Adipose tissue (tissue), 3 donors: ENCODE measurements around the gene MCTP1. TPM values are rescaled to one million over a fixed set of nuclear protein-coding genes. Genes with fewer than 3 reads are reported as not detected.

Experiments
- H3K27ac ChIP-seq: one replicate; pipeline ENCODE4 v1.5.1; 2013; ENCODE audit warnings: low read depth, low read length
- WGBS, 3 donors: extraction: QIAGEN DNeasy Blood & Tissue Kit; methylation state at CpG; one replicate each; pipeline ENCODE4 v1.1.7; 2013; 5-methylcytosine and 5-hydroxymethylcytosine counted together
- polyA plus RNA-seq, 3 donors: library from polyadenylated mRNA; stranded (reverse); fragments of 200-250 nt; gene quantifications; one replicate each; pipeline ENCODE4 v1.2.3, GENCODE V29; 2013
- donor health status: healthy with polysubstance abuse.
- donor health status: Bipolar disorder and iron deficiency.
- donor health status: healthy.

The MCTP1 gene
- polyA plus RNA-seq, 3 donors: 1.5 to 14.9 (median 13.3) TPM

GRCh38 chr5:94945656-94946055 lies 339.2 kb downstream of the MCTP1 start:
- WGBS, 3 donors: 26 to 65% (median 42%) methylated on average over 2 of the region's 2 CpGs
- no peak overlapping the region for H3K27ac ChIP-seq

- H3K27ac ChIP-seq: no peak overlapping the region
These were observed 340.7 kb downstream of the MCTP1 start for GRCh38 chr5:94944160-94944559.

- 58 to 71% (median 67%) methylated on average over 1 of the region's 1 CpG for WGBS, 3 donors
These were observed 343.7 kb downstream of the MCTP1 start for GRCh38 chr5:94941122-94941755.

GRCh38 chr5:94932259-94932658 lies 352.6 kb downstream of the MCTP1 start:
- 39 to 77% (median 69%) methylated on average over 2 of the region's 2 CpGs for WGBS, 3 donors
- H3K27ac ChIP-seq: no peak overlapping the region

More at GRCh38 chr5:94941122-94941755, 343.7 kb downstream of the MCTP1 start:
- no peak overlapping the region for H3K27ac ChIP-seq

- 69 to 76% (median 73%) methylated on average over 6 of the region's 6 CpGs for WGBS, 3 donors
These were observed 356.0 kb downstream of the MCTP1 start for GRCh38 chr5:94928891-94929290.

GRCh38 chr5:94920570-94920969 lies 364.3 kb downstream of the MCTP1 start:
- WGBS, 3 donors: 89 to 96% (median 96%) methylated on average over 14 of the region's 14 CpGs
- H3K27ac ChIP-seq: no peak overlapping the region

More at GRCh38 chr5:94928891-94929290, 356.0 kb downstream of the MCTP1 start:
- no peak overlapping the region for H3K27ac ChIP-seq

GRCh38 chr5:94916619-94917018 lies 368.3 kb downstream of the MCTP1 start:
- 57 to 92% (median 88%) methylated on average over 2 of the region's 2 CpGs for WGBS, 3 donors

GRCh38 chr5:94911276-94911675 lies 373.6 kb downstream of the MCTP1 start:
- no peak overlapping the region for H3K27ac ChIP-seq
- 74 to 88% (median 82%) methylated on average over 3 of the region's 3 CpGs for WGBS, 3 donors

More at GRCh38 chr5:94916619-94917018, 368.3 kb downstream of the MCTP1 start:
- H3K27ac ChIP-seq: no peak overlapping the region

GRCh38 chr5:94910721-94911120 lies 374.2 kb downstream of the MCTP1 start:
- H3K27ac ChIP-seq: no peak overlapping the region

GRCh38 chr5:94908889-94909480 lies 375.9 kb downstream of the MCTP1 start:
- WGBS, 3 donors: 19 to 53% (median 53%) methylated on average over 2 of the region's 2 CpGs
- no peak overlapping the region for H3K27ac ChIP-seq

- no peak overlapping the region for H3K27ac ChIP-seq
These were observed 378.1 kb downstream of the MCTP1 start for GRCh38 chr5:94906750-94907149.

GRCh38 chr5:94903726-94904125 lies 381.2 kb downstream of the MCTP1 start:
- 65 to 83% (median 80%) methylated on average over 3 of the region's 3 CpGs for WGBS, 3 donors
- no peak overlapping the region for H3K27ac ChIP-seq

GRCh38 chr5:94901191-94901979 lies 383.5 kb downstream of the MCTP1 start:
- no peak overlapping the region for H3K27ac ChIP-seq
- 61 to 73% (median 71%) methylated on average over 5 of the region's 5 CpGs for WGBS, 3 donors

- 74 to 90% (median 81%) methylated on average over 3 of the region's 3 CpGs for WGBS, 3 donors
- no peak overlapping the region for H3K27ac ChIP-seq
These were observed 384.8 kb downstream of the MCTP1 start for GRCh38 chr5:94900006-94900505.

GRCh38 chr5:94893412-94894135 lies 391.3 kb downstream of the MCTP1 start:
- H3K27ac ChIP-seq: no peak overlapping the region
- 29 to 67% (median 60%) methylated on average over 5 of the region's 5 CpGs for WGBS, 3 donors

- WGBS, 3 donors: 80 to 93% (median 86%) methylated on average over 9 of the region's 9 CpGs
- H3K27ac ChIP-seq: no peak overlapping the region
These were observed 392.9 kb downstream of the MCTP1 start for GRCh38 chr5:94891972-94892371.

GRCh38 chr5:94891565-94891964 lies 393.3 kb downstream of the MCTP1 start:
- whole genome bisulfite sequencing, 3 donors: 85 to 89% (median 86%) methylated on average over 5 of the region's 5 CpGs
- H3K27ac ChIP-seq: no peak overlapping the region

GRCh38 chr5:94890907-94891306 lies 394.0 kb downstream of the MCTP1 start:
- 36 to 85% (median 72%) methylated on average over 4 of the region's 4 CpGs for WGBS, 3 donors
- no peak overlapping the region for H3K27ac ChIP-seq

GRCh38 chr5:94888674-94889073 lies 396.2 kb downstream of the MCTP1 start:
- WGBS, 3 donors: 68 to 78% (median 78%) methylated on average over 3 of the region's 3 CpGs
- H3K27ac ChIP-seq: no peak overlapping the region
